HEK293T (cell line): ENCODE data around the gene KDM3B.
A peak's percentile ranks its signal among the peaks of the same experiment; 100 is the strongest.

Experiments
- CTCF ChIA-PET: fragments of 350-600 bp; formaldehyde crosslinking; extraction: SDS; loops from one replicate; lab custom pipeline; 2021; ENCODE audit warnings: antibody characterized with exemption, inconsistent platforms; lab: Yijun Ruan, JAX
- POLR2A ChIA-PET: fragments of 350-600 bp; formaldehyde crosslinking; extraction: SDS; loops from one replicate; lab custom pipeline; 2020; ENCODE audit warnings: antibody characterized with exemption, inconsistent platforms; lab: Yijun Ruan, JAX
- DNase-seq: peaks from one replicate; pipeline ENCODE4 v3.0.0; 2012; ENCODE audit warnings: mixed read lengths; ENCODE audit errors: extremely low spot score
- ARNT ChIP-seq: fragments of 450-650 bp; IDR thresholded peaks from 2 replicates; pipeline ENCODE4 v1.6.1; 2017; ENCODE audit warnings: mild to moderate bottlenecking
- BHLHE40 ChIP-seq: fragments of 450-650 bp; IDR thresholded peaks from 2 replicates; pipeline ENCODE4 v1.6.1; 2016; ENCODE audit warnings: mild to moderate bottlenecking, moderate library complexity, borderline replicate concordance
- CTBP1 ChIP-seq: fragments of 450-650 bp; IDR thresholded peaks from 2 replicates; pipeline ENCODE4 v1.6.1; 2016; ENCODE audit warnings: borderline replicate concordance
- ELF4 ChIP-seq: fragments of 450-650 bp; IDR thresholded peaks from 2 replicates; pipeline ENCODE4 v1.6.1; 2017; ENCODE audit warnings: antibody characterized with exemption
- FOXA1 ChIP-seq: fragments of 450-650 bp; IDR thresholded peaks from 2 replicates; pipeline ENCODE4 v1.6.1; 2016; ENCODE audit warnings: mild to moderate bottlenecking
- FOXK2 ChIP-seq: fragments of 450-650 bp; IDR thresholded peaks from 2 replicates; pipeline ENCODE4 v1.6.1; 2016; ENCODE audit warnings: mild to moderate bottlenecking
- FOXM1 ChIP-seq: fragments of 450-650 bp; IDR thresholded peaks from 2 replicates; pipeline ENCODE4 v1.6.1; 2017; ENCODE audit warnings: mild to moderate bottlenecking, borderline replicate concordance
- HDGF ChIP-seq: fragments of 450-650 bp; IDR thresholded peaks from 2 replicates; pipeline ENCODE4 v1.6.1; 2017; ENCODE audit warnings: antibody characterized with exemption, borderline replicate concordance
- L3MBTL2 ChIP-seq: fragments of 450-650 bp; conservative IDR thresholded peaks from 2 replicates; pipeline ENCODE4 v1.6.1; 2016; ENCODE audit warnings: mild to moderate bottlenecking
- LEF1 ChIP-seq: fragments of 450-650 bp; IDR thresholded peaks from 2 replicates; pipeline ENCODE4 v1.6.1; 2017; ENCODE audit warnings: mild to moderate bottlenecking, borderline replicate concordance
- NFRKB ChIP-seq: fragments of 450-650 bp; IDR thresholded peaks from 2 replicates; pipeline ENCODE4 v1.6.1; 2016; ENCODE audit warnings: mild to moderate bottlenecking, moderate library complexity
- SP1 ChIP-seq: fragments of 450-650 bp; IDR thresholded peaks from 2 replicates; pipeline ENCODE4 v1.6.1; 2017
- SUZ12 ChIP-seq: fragments of 450-650 bp; IDR thresholded peaks from 2 replicates; pipeline ENCODE4 v1.6.1; 2016; ENCODE audit warnings: mild to moderate bottlenecking
- TARDBP ChIP-seq: fragments of 450-650 bp; IDR thresholded peaks from 2 replicates; pipeline ENCODE4 v1.6.1; 2016
- ZNF384 ChIP-seq: fragments of 450-650 bp; IDR thresholded peaks from 2 replicates; pipeline ENCODE4 v1.6.1; 2016
- TF ChIP-seq, protein P1 (sequence below): fragments of 450-650 bp; IDR thresholded peaks from 2 replicates; pipeline ENCODE4 v1.6.1; 2016

Gene KDM3B

DNA sequence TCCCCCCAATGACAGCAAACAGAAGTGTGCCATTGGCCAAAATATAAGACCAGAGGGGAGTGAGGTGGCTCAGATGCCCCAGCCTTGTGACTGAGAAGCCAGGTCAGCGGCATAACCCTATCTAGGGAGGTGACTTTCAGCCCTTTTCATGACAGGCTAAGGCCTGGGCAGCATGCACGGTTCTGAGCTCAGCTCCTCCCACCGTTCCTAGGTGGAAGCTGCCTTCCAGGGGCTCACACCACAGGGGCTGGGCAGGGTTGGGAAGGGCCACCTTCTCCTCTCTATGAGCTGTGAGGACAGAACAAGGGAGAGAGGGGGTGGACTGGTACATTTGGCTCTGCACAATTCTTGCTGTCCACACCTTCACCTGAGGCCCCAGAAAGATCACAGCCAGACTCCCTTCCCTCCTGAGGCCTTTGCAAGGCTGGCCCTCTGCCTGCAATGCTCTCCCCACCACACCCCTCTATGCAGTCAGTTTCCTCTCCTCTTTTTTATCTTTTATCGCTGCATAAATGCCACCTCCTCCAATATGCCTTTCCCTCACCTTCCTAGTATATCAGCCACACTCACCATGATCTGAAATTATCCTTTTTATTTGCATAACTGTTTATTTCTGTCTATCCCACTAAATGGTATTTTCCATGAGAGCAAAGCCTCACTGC is 107.7 kb downstream of the KDM3B start:
- no peak for DNase-seq
- POLR2A ChIA-PET: interaction anchor here (1.4 kb wide), 2 partner anchors 11 to 247 kb away, joined by 4 read pairs; partner anchors contain the start of gene CDC23
- CTCF ChIA-PET: interaction anchor here (1.4 kb wide), 1 partner anchor 38 kb away, joined by 4 read pairs; no protein-coding TSS in a partner anchor
- TF ChIP-seq HDGF: no peak
- TF ChIP-seq ARNT: no peak

DNA sequence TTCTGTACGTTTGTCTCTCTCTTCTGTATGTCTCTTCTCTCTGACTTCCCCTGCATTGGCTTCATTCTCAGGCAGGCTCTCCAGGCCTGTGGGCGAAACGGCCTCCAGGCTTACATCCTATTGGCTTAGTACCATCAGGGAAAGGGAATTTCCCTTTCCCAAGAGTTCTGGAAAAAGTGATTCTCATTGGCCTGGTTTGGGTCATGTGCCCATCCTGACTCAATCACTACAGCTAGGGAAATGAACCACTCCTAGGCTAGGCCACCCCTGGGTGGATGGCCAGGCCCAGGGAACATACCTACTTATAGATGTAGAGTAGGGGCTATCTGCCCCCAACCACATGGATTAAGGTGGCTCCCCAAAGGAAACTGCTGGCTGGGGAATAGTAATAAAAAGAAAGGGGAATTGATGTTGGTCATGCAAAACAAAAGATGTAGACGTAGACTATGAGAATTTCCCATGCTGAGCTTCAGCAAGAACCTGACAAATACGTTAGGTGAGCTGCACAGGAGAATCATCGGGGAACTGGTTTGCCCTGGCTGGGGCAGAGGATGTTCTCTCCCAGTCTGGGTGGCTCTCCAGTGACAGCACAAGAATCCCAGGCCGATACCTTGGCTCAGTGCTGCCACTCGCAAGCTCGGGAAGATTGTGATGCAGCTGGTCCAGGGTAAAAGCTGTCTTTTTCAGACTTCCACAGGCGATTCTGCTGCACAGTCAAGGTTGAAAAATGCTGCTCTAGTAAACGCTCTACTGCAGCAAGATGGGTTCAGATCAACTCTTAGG is 109.0 kb downstream of the KDM3B start:
- DNase-seq: no peak
- TF ChIP-seq FOXA1: no peak
- ChIA-PET CTCF (interaction anchor here (1.4 to 1.8 kb wide), 2 partner anchors 36 to 43 kb away, joined by 4 to 9 read pairs; no protein-coding TSS in a partner anchor), POLR2A (interaction anchor here (1.1 to 1.4 kb wide), 4 partner anchors 13 to 248 kb away, joined by 4 to 6 read pairs (median 4); partner anchors contain the start of genes CDC23 and ETF1)

DNA sequence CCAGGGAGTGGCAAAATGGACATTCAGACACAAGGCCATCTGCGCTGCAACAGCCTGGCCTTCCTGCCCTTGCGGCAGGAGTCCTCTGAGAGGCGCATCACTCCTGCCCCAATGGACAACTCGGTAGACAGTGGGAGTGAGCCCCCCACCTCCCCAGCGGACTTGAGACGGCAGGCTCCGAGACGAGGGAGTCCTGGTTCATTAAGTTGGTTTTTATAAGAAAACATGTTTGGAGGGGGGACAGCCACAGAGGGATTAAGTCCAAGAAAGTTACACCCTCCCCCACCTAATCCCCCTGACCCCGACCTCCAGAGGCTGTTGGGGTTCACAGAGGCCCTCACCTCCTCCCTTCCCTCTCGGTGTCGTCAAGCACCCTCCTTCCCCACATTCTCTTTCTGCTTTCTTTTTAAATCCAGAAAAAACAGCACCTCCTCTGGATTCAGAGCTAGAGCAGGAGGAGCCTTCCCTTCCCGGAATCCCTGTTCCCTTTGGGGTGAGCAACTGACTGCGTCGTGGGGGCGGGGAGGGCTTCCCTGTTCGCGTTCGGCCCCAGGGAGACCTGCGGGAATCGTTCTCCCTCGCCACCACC is 111.0 kb downstream of the KDM3B start:
- TF ChIP-seq NFRKB (no peak), FOXK2 (no peak), TARDBP (no peak), HDGF (no peak), FOXM1 (no peak), LEF1 (no peak), SUZ12 (no peak), L3MBTL2 (no peak), ZNF384 (no peak), CTBP1 (no peak), ELF4 (no peak), BHLHE40 (no peak), FOXA1 (no peak), ARNT (no peak), SP1 (no peak)
- TF ChIP-seq, protein P1, sequence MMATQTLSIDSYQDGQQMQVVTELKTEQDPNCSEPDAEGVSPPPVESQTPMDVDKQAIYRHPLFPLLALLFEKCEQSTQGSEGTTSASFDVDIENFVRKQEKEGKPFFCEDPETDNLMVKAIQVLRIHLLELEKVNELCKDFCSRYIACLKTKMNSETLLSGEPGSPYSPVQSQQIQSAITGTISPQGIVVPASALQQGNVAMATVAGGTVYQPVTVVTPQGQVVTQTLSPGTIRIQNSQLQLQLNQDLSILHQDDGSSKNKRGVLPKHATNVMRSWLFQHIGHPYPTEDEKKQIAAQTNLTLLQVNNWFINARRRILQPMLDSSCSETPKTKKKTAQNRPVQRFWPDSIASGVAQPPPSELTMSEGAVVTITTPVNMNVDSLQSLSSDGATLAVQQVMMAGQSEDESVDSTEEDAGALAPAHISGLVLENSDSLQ: no peak
- ChIA-PET CTCF (interaction anchor here (0.8 to 5.7 kb wide), 3 partner anchors 10 to 40 kb away, joined by 3 to 40 read pairs (median 4); partner anchors contain the start of gene REEP2), POLR2A (interaction anchor here (1.0 to 3.0 kb wide), 4 partner anchors 9 to 80 kb away, joined by 5 to 31 read pairs (median 10); partner anchors contain the start of gene ETF1)
- no peak for DNase-seq

DNA sequence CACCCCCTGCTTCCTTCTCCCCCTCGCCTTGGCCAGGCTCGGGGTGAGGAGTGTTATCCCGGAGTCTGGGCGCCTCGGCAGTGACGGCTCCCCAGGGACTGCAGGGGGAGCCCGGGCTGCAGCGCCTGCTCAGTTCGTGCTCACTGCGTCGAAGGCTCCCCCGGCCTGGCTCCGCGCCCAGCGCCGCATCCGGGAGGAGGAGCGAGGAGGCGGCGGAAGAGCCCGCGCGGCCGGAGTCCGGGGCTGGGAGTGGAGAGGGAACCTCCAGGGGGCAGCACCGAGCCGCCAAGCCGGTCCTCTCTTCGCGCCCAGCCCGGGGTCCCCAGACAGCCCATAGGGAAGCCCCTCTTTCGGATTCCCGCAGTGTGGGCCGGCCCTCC is 111.5 kb downstream of the KDM3B start:
- TF ChIP-seq L3MBTL2 (peak; percentile 86), HDGF (0 out of 2 replicates have a peak, but pooled peaks have one; percentile 26), SUZ12 (no peak)
- ChIA-PET POLR2A (interaction anchor here (1.0 to 3.0 kb wide), 4 partner anchors 9 to 79 kb away, joined by 5 to 31 read pairs (median 10); partner anchors contain the start of gene ETF1), CTCF (interaction anchor here (1.0 to 5.7 kb wide), 3 partner anchors 14 to 39 kb away, joined by 3 to 40 read pairs (median 4); partner anchors contain the start of gene REEP2)
- peak; percentile 92 for DNase-seq

DNA sequence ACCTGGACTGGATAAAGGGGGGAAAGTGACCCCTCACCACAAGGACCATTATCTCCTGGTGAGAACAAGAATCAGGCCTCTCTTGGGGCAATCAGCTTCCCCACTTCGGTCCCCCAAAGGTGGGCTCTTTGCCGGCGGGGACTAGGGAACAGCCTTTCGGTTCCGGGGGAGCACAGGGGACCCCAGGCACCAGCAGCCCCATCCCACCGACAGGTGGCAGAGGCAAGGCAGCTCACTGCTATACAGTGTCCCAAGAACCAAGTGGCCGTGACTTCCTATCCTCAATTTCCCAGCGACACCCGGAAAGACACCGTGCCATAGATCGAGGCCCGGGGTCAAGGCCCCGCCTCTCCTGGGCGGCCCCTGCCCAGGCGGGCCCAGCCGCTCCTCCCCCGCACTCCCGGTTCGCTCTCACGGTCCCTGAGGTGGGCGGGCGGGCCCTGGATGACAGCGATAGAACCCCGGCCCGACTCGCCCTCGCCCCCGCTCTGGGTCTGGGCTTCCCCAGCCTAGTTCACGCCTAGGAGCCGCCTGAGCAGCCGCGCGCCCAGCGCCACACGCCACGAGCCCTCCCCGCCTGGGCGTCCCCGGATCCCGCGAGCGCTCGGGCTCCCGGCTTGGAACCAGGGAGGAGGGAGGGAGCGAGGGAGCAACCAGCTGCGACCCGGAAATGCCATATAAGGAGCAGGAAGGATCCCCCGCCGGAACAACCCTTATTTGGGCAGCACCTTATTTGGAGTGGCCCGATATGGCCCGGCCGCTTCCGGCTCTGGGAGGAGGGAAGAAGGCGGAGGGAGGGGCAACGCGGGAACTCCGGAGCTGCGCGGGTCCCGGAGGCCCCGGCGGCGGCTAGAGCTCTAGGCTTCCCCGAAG is 112.1 kb downstream of the KDM3B start:
- DNase-seq: peak; percentile 94
- ChIA-PET CTCF (interaction anchor here (0.5 to 5.7 kb wide), 9 partner anchors 9 to 836 kb away, joined by 3 to 40 read pairs (median 3); no protein-coding TSS in a partner anchor), POLR2A (interaction anchor here (0.5 to 3.0 kb wide), 11 partner anchors 9 to 251 kb away, joined by 3 to 31 read pairs (median 4); partner anchors contain the start of genes CDC23, ETF1 and HSPA9)
- TF ChIP-seq LEF1: no peak
- peak; percentile 92 for TF ChIP-seq L3MBTL2
- peak; percentile 34 for TF ChIP-seq ELF4

DNA sequence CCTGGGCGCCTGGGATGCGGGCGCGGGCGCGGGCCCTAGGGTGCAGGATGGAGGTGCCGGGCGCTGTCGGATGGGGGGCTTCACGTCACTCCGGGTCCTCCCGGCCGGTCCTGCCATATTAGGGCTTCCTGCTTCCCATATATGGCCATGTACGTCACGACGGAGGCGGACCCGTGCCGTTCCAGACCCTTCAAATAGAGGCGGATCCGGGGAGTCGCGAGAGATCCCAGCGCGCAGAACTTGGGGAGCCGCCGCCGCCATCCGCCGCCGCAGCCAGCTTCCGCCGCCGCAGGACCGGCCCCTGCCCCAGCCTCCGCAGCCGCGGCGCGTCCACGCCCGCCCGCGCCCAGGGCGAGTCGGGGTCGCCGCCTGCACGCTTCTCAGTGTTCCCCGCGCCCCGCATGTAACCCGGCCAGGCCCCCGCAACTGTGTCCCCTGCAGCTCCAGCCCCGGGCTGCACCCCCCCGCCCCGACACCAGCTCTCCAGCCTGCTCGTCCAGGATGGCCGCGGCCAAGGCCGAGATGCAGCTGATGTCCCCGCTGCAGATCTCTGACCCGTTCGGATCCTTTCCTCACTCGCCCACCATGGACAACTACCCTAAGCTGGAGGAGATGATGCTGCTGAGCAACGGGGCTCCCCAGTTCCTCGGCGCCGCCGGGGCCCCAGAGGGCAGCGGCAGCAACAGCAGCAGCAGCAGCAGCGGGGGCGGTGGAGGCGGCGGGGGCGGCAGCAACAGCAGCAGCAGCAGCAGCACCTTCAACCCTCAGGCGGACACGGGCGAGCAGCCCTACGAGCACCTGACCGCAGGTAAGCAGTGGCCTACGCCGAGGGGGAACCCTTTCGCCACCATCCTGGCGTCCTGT is 113.0 kb downstream of the KDM3B start, which contains the start of gene EGR1:
EGR1 (plus strand) TSS at position 219 of the 864 bp plus-strand sequence; CDS start at position 502, 283 bp downstream.
- no peak for TF ChIP-seq TARDBP
- peak; percentile 92; the same call in 1 of the 2 replicates for TF ChIP-seq LEF1
- peak; percentile 62 for TF ChIP-seq ARNT
- TF ChIP-seq ELF4: peak; percentile 43; the same call in 1 of the 2 replicates
- peak; percentile 84 for DNase-seq
- CTCF ChIA-PET: interaction anchor here (0.6 to 5.7 kb wide), 7 partner anchors 10 to 835 kb away, joined by 3 to 40 read pairs (median 3); no protein-coding TSS in a partner anchor
- POLR2A ChIA-PET: interaction anchor here (0.5 to 3.0 kb wide), 12 partner anchors 10 to 252 kb away, joined by 3 to 31 read pairs (median 4); partner anchors contain the start of genes CDC23, ETF1 and HSPA9
